Astrocyte of the spinal cord (primary cell): ENCODE data around the gene CENPP.
"Not testable (repeated sequence)": the region's sequence is repeated elsewhere in the genome, so short reads cannot be mapped to it uniquely, and the experiment has no call there.

ENCODE experiments used
- DNase-seq: peaks from one replicate; pipeline ENCODE4 v3.0.0; 2011; ENCODE audit warnings: low read depth, low spot score
- H3K4me3 ChIP-seq: 2 replicates; pipeline ENCODE4 v1.5.1; 2011; ENCODE audit warnings: low read depth, mild to moderate bottlenecking, low read length, moderate library complexity
- CTCF ChIP-seq: IDR thresholded peaks from 2 replicates; pipeline ENCODE4 v1.5.1; 2012; ENCODE audit warnings: low read depth, mild to moderate bottlenecking, low read length, inconsistent platforms
- in situ Hi-C: cut with HindIII; loops from 2 replicates; pipeline ENCODE4 v1.10.0; 2017; ENCODE audit warnings: low sequenced_read_pairs

Gene CENPP

DNA sequence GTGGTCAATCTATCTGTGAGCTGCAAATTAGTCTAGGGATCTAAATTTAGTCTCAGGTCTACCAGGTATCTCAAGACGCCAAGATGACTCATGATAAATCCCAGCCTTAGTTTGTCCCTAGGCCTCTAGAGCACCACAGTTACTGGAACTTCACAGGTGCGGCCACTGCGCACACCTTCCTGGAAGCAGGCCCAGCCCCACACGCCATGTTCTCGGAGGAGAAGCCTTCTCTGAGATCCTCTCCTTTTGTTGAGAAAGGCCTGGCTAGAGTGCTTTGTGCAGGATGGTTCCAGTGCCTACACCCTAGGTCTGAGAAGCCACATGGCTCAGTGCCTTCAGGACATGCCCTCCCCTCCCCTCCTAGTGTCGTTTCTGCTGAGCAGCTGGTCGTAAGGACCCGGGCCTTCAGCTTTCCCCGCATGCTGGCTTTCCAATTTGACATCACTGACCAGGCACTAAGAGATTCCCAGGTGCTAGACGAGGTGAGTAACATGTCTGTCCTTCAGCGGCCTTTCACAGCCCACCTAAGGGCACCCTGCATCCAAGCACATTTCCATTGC is 292.3 kb downstream of the CENPP start:
- DNase-seq, result no peak

DNA sequence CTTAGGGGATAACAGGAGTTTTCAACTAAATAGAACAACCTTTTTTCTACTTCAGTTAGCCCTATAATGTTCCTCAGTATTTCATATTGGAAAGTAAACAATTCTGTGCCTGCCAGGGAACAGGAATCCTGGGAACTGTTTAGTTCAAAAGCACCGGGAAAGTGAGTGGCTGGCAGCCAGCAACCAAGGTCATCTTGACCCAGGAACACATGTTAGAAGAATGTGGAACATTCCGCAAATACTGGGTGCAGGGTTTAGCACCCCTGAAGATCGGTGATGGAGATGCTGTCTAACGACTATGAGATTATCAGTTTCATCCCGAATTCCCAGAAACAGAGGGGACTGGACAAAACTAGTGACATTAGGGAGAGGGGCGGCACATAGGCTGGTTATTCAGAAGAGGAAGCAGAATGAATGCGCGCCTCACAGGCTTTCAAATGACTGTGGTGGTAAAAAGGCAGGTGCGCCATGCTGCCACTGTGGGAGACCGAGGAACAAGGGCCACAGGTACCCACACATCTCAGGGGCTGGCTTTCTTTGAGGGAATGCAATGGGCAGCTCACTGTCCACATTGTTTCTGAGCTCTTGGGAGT is 293.0 kb downstream of the CENPP start:
- DNase-seq, result no peak
- in situ Hi-C loops, result no loop called here

More for the DNA sequence above, 292.3 kb downstream of the CENPP start:
- no peak overlapping the region for H3K4me3 ChIP-seq
- in situ Hi-C loops, result no loop called here
- no peak for TF ChIP-seq CTCF

GRCh38 chr9:92619601-92620300 is 294.0 kb downstream of the CENPP start:
- in situ Hi-C loops, result no loop called here

More for the DNA sequence above, 293.0 kb downstream of the CENPP start:
- H3K4me3 ChIP-seq, result no peak overlapping the region
- TF ChIP-seq CTCF, result no peak

GRCh38 chr9:92620845-92621244 is 295.1 kb downstream of the CENPP start:
- no peak for DNase-seq
- TF ChIP-seq CTCF, result no peak
- in situ Hi-C loops, result no loop called here
- no peak overlapping the region for H3K4me3 ChIP-seq

More at GRCh38 chr9:92619601-92620300, 294.0 kb downstream of the CENPP start:
- H3K4me3 ChIP-seq, result no peak overlapping the region
- no peak for TF ChIP-seq CTCF
- no peak for DNase-seq

- H3K4me3 ChIP-seq, in situ Hi-C loops, DNase-seq: not testable (repeated sequence)
Observed at GRCh38 chr9:92623936-92624335, 298.2 kb downstream of the CENPP start.

GRCh38 chr9:92626484-92626883 is 300.7 kb downstream of the CENPP start:
- no peak for DNase-seq
- no peak overlapping the region for H3K4me3 ChIP-seq
- in situ Hi-C loops, result no loop called here
- no peak for TF ChIP-seq CTCF

- DNase-seq, result no peak
- no peak overlapping the region for H3K4me3 ChIP-seq
- TF ChIP-seq CTCF, result no peak
- in situ Hi-C loops, result no loop called here
Observed at GRCh38 chr9:92627651-92628050, 301.9 kb downstream of the CENPP start.
